Panc1 (cell line): ENCODE results near the gene UGGT2.

Experiments
- POLR2AphosphoS5 ChIP-seq: IDR thresholded peaks from 2 replicates; pipeline ENCODE4 v1.6.1; 2012; ENCODE audit warnings: mild to moderate bottlenecking, low read depth, low read length, moderate library complexity
- SIN3A ChIP-seq: IDR thresholded peaks from 2 replicates; pipeline ENCODE4 v1.6.1; 2012; ENCODE audit warnings: low read depth, mild to moderate bottlenecking, low read length, moderate library complexity, borderline replicate concordance; ENCODE audit not compliant: insufficient read depth
- TF ChIP-seq, protein P1 (sequence below): fragments of 450-650 bp; IDR thresholded peaks from 2 replicates; pipeline ENCODE4 v1.5.1; 2017; ENCODE audit warnings: mild to moderate bottlenecking

DNA sequence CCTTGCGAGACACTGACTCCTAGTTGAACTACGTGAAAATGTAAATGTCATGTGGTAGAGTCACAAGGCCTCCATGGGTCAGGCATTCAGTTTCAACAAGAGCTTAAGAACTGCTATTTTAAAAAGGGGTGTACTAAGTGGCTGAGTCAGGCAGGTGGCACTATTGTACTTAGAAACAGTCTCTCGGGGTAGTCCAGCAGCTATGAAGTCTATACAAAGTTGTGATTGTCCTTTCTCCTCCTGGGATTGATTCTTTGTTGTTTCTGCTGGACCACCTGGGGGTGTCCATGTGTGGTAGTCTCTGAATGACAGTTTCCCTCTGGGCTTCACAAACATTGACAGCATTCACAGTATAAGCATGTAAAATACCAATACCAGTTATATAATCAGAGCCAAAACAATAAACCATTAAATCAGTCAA, 33.0 kb downstream of the UGGT2 start:
- TF ChIP-seq, protein P1, sequence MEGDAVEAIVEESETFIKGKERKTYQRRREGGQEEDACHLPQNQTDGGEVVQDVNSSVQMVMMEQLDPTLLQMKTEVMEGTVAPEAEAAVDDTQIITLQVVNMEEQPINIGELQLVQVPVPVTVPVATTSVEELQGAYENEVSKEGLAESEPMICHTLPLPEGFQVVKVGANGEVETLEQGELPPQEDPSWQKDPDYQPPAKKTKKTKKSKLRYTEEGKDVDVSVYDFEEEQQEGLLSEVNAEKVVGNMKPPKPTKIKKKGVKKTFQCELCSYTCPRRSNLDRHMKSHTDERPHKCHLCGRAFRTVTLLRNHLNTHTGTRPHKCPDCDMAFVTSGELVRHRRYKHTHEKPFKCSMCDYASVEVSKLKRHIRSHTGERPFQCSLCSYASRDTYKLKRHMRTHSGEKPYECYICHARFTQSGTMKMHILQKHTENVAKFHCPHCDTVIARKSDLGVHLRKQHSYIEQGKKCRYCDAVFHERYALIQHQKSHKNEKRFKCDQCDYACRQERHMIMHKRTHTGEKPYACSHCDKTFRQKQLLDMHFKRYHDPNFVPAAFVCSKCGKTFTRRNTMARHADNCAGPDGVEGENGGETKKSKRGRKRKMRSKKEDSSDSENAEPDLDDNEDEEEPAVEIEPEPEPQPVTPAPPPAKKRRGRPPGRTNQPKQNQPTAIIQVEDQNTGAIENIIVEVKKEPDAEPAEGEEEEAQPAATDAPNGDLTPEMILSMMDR: peak; percentile 71
- TF ChIP-seq SIN3A: no peak
- no peak for TF ChIP-seq POLR2AphosphoS5
